NCI-H187 treated with DMSO at 0.1 percent for 48 hours (cell line): ENCODE measurements around the gene DUSP22.

Experiments used
- DNase-seq: peaks from one replicate; lab custom pipeline; 2025; lab: John Stamatoyannopoulos, UW

Gene DUSP22

DNA sequence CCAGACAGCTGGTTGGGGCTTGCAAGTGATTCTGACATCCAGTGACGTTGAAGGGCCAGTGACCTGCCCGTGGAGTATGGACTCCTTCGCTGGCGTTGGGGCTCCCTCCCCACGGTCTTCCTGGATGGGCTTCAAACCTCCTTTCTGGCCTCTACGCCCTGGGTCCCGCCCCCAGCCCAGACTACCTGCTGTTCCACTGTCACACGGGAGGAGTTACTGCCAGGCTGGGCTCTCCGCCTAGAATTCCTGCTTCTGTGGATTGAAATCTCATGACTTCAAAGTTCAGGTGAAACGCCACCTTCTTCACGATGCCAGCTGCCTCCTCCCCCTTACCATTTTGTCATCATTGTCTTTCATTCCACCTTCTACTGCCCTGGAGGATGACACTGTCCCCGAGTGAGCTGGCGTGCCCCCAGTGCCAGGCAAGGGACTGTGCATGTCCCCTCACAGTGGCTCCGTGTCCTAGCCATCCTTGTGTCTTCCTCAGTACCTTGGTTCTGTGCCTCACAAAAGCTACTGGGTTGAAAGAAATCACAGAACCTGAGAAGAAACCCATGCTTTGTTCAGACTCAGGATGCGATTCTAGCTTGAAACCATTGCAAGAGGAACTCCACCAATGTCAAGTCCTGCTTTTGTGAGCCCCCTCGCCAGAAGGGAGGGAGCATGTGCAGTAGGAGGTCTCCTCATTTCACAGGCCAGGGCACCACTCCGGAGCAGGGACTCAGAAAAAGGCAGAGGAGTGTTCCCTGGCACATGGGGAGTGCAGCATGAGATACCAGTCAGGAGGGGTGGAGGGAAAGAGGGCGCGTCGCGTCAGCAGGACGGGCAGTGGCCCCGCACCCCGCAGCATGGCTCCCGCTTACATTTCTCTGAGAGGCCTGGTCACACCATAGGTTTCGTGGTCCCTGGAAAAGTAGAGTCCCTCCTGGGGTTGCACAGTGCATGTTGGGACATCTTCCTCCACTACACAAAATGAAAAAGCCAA is 88.2 kb downstream of the DUSP22 start:
- no peak for DNase-seq

GRCh38 chr6:381742-382461 is 89.6 kb downstream of the DUSP22 start:
- no peak for DNase-seq

GRCh38 chr6:382883-383810 is 90.9 kb downstream of the DUSP22 start:
- DNase-seq: no peak

DNA sequence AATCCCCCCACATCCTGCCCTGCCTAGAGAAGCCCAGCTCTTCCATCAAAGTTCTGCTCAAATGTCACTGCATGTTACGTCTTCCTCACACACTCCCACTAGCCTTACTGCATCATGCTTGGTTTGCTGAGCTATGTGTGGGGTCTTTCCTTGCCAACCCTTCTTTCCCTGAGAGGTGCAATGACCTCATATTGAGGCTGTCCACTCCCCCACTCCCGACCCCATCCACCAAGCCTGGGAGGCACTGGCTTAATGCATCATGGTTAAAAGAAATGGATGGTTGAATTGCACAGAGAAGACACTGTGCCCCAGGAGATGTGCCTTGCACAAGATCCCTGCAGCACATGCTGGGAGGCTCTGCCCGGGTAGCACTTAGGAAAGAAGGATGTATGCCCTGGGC is 91.6 kb downstream of the DUSP22 start:
- no peak for DNase-seq

DNA sequence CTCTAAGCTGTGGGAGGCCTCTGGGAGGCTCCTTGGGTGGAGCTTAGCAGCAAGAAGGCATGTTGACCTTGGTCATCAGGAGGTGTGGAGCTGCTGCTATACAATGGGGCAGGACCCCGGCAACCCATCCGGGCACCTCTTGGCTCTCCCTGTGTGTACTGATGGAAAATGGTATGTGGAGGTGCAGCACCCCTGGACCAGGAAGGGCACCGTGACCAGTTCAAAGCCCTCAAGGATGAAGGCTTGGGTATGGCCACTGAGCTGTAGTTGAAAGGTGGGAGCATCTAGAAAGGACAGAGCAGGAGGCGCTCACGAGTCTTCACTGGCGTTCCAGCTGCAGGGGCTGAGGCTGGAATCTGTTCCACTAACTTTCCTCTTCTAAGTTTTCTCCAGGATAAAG is 92.6 kb downstream of the DUSP22 start:
- no peak for DNase-seq

DNA sequence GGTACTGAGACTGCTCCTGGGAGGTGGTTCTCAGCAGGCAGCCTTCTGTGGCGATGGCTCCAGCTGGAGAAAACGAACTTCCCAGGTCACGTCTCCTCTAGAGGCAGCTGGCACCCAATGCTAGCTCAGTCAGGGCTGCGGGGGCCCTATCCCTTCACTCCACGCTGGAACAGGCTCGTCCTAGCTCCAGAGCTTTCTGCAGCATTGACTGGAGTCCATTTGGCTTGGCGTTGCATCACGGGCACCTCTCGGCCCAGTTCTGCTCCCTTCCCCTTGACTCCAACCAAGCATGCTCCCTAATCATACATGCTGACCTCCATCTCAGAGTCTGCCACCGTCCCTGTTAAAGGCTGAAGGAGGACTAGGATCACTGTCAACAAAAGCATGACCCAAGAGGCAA is 93.3 kb downstream of the DUSP22 start:
- DNase-seq: no peak

GRCh38 chr6:386688-387266 is 94.5 kb downstream of the DUSP22 start:
- DNase-seq: no peak

GRCh38 chr6:387293-387741 is 95.0 kb downstream of the DUSP22 start:
- DNase-seq: no peak

DNA sequence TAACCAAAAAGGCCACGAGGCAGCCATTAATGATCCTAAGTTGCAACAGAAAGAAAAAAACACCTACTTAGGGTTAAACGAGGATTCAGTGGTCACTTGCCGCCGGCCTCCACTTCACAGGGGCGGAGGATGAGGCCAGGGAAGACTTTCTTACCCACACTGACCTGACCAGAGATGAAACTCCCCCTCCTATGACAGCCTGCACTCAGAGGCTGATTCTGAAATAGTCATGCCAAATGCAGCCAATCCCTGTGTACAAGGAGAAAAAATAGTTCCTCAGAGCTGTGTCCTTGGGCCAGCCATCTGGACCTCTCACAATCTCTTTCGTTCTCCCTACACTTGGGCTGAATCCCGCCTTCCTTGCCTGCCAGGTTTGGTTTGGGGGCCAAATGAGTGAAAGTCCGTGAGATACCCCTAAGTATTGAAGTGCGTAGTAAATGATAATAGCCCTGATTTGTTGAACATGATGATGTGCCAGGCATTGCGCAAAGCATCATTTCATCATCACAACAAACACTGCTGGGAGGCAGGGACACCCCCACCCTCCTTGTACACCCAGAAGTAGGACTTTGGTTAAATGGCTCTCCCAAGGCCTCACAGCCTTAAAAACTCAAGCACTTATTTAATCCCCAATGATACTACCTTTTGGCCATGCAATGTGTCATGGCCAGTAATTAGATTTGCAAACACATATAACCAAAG is 96.1 kb downstream of the DUSP22 start:
- DNase-seq: no peak

- DNase-seq: no peak
Observed at GRCh38 chr6:389143-389542, 96.9 kb downstream of the DUSP22 start.

DNA sequence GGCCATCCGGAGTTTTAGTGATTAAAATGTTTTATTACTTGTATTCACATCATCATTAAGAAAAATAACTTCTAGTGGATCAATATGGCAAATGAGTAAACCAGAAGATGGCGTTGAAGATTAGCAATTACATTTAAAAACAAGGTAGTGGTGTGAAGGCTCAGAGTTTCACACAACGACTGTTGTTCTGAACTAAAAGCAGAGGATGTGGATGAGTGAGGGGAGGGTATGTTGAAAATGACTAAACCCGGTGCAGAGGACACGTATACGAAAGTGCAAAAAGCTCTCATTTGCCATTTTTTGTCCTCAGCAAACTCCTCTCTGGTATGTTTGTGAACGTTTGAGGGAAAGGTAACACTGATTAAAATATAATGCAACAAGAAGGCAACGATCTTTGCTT is 97.3 kb downstream of the DUSP22 start:
- DNase-seq: no peak

DNA sequence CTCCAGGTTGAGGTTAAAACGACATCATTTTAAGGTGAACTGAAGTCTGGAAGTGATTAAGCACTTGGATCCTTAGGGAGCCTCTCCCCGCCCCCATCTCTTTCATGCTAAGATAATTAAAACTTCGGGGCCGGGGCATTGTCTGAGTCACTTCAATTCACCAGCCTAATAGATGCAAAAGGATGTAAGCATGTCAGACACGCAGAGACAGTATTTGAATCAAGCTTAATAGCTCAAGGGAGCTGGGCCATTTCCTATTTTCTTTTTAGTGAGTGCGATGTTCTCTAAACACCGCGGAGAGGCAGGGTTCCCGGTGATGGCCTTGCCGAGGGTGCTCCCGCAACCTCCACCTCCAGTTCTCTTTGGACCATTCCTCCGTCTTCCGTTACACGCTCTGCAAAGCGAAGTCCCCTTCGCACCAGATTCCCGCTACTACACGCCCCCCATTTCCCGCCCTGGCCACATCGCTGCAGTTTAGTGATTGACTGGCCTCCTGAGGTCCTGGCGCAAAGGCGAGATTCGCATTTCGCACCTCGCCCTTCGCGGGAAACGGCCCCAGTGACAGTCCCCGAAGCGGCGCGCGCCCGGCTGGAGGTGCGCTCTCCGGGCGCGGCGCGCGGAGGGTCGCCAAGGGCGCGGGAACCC is 98.7 kb downstream of the DUSP22 start:
- no peak for DNase-seq

- DNase-seq: no peak
Observed at GRCh38 chr6:391559-392440, 99.5 kb downstream of the DUSP22 start, which contains the start of gene IRF4. TSS of gene IRF4 (plus strand) at chr6:391752. CDS start at chr6:393153, 1,401 bp downstream.

GRCh38 chr6:392441-393390 is 100.4 kb downstream of the DUSP22 start:
- DNase-seq: no peak

DNA sequence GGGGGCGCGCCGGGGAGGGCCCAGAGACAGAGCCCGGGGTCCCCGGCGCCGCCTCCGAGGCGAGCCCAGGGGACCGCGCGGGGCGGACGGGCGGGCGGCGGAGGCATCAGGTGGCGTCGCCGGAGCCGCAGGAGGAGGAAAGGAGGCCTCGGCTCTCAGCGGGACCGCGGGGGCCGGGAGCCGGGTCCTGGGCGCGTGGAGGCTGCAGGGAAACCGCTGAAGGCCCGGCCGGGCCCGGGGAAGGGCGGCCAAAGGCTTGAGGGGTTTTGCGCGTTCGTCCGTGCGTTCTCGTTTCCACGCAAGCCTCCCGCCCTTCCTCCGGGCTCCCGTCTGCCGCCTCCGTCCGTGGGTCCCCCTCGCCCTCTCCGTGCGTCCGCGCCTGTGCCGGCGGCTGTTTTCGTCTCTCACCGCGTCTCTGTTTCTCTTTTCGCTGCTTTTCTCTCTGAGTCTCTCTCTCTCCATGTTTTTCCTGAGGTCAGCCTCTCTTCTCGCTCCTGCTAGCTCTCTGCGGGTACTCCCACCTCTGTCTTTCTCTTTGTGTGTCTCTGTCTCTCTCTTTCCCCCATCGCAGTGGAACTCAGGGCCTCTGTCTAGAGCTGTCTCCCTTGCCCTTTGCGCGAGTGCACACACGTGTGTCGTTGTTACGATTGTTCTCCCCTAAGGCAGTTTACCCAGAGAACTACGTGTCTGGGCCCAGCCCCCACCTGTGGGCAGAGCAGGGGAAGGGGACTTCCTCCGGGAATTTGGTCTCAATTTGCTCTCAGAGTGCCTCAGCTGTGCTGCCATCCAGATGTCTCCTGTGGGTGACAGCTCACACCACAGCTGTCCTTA is 101.3 kb downstream of the DUSP22 start:
- no peak for DNase-seq

DNA sequence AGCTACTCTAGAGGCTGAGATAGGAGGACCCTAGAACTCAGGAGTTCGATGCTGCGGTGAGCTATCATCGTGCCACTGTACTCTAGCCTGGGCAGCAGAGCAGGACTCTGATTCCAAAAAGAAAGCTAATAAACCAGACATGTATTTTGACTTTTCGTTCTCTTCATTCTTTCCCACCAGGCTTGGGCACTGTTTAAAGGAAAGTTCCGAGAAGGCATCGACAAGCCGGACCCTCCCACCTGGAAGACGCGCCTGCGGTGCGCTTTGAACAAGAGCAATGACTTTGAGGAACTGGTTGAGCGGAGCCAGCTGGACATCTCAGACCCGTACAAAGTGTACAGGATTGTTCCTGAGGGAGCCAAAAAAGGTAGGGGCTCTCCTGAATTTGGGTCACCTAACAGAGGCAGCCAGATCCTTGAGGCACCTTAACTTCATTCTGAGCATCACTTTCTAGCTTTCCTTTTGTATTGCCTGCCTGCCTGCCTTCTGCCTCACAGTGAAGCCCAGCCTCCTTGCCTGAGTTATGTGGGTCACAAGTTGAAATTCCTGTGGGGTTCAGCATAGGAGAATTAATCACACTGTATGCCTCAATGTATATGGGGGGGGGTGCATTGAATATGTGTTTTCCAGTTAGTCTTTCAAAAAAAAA is 102.5 kb downstream of the DUSP22 start:
- DNase-seq: no peak
